Measurements from ENCODE around the gene RELL2.

RELL2 gene

DNA sequence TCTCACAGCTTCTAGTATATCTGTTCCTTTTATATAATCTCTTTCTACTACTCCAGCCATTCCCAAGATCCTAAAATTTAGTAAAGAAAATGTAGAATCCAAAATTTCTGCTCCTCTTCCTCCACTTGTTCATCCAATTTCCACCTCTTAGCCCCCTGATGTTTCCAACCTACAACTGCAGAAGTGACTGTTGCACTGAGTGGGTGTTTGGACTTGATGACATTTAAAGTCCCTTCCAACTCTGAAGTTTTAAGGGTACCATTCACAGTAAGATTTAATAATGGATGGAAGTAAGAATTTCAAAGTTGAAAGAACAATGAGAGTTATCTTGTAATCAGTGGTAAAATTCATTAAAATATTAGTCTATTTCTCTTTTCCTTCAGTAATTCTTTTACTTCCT is 23.5 kb upstream of the RELL2 start:
- Histone ChIP-seq H3K4me3 (ENCODE audit: insufficient read length, low read depth) (no peak overlapping the region), H3K9me3 (ENCODE audit: insufficient read depth, low read length) (no peaks in the 10 kb centered on the region), H3K9ac (ENCODE audit: insufficient read length, low read depth) (no peak overlapping the region), H3K36me3 (ENCODE audit: insufficient read depth, insufficient read length, low read length) (peaks cover 13% of the 10 kb centered on the region), H3K4me1 (ENCODE audit: insufficient read depth, insufficient read length) (no peaks in the 10 kb centered on the region), H3K27me3 (ENCODE audit: insufficient read depth, insufficient read length) (no peaks in the 10 kb centered on the region)
- no peak for DNase-seq (ENCODE audit: low read depth, low spot score)
- TF ChIP-seq ZNF274 (IDR thresholded peaks at IDR 0.05; ENCODE audit: low read depth, low read length), result no peak
- no peak for TF ChIP-seq YY1 (IDR thresholded peaks at IDR 0.05; ENCODE audit: insufficient read depth, insufficient read length)
- TF ChIP-seq SUZ12 (IDR thresholded peaks at IDR 0.05; ENCODE audit: extremely low read depth, insufficient read depth, insufficient read length), result no peak

GRCh38 chr5:141615991-141616720 is 20.6 kb upstream of the RELL2 start:
- Histone ChIP-seq H3K9me3 (ENCODE audit: insufficient read depth, low read length) (no peaks in the 10 kb centered on the region), H3K4me1 (ENCODE audit: insufficient read depth, insufficient read length) (no peaks in the 10 kb centered on the region), H3K36me3 (ENCODE audit: insufficient read depth, insufficient read length, low read length) (peaks cover 25% of the 10 kb centered on the region), H3K27me3 (ENCODE audit: insufficient read depth, insufficient read length) (no peaks in the 10 kb centered on the region), H3K4me3 (ENCODE audit: insufficient read length, low read depth) (no peak overlapping the region), H3K9ac (ENCODE audit: insufficient read length, low read depth) (no peak overlapping the region)
- TF ChIP-seq SUZ12 (IDR thresholded peaks at IDR 0.05; ENCODE audit: extremely low read depth, insufficient read depth, insufficient read length), result no peak
- TF ChIP-seq YY1 (IDR thresholded peaks at IDR 0.05; ENCODE audit: insufficient read depth, insufficient read length), result no peak
- no peak for TF ChIP-seq ZNF274 (IDR thresholded peaks at IDR 0.05; ENCODE audit: low read depth, low read length)
- DNase-seq (ENCODE audit: low read depth, low spot score), result no peak

- Histone ChIP-seq H3K9ac (ENCODE audit: insufficient read length, low read depth) (no peak overlapping the region), H3K4me3 (ENCODE audit: insufficient read length, low read depth) (peak overlapping the region; percentile 62), H3K36me3 (ENCODE audit: insufficient read depth, insufficient read length, low read length) (peaks cover 33% of the 10 kb centered on the region)
Observed at GRCh38 chr5:141617128-141617527, 19.7 kb upstream of the RELL2 start.

GRCh38 chr5:141617682-141618029 is 19.1 kb upstream of the RELL2 start:
- Histone ChIP-seq H3K9ac (ENCODE audit: insufficient read length, low read depth) (peak overlapping the region; percentile 82), H3K4me3 (ENCODE audit: insufficient read length, low read depth) (peak overlapping the region; percentile 62), H3K36me3 (ENCODE audit: insufficient read depth, insufficient read length, low read length) (peaks cover 36% of the 10 kb centered on the region), H3K27me3 (ENCODE audit: insufficient read depth, insufficient read length) (no peaks in the 10 kb centered on the region), H3K9me3 (ENCODE audit: insufficient read depth, low read length) (no peaks in the 10 kb centered on the region), H3K4me1 (ENCODE audit: insufficient read depth, insufficient read length) (no peaks in the 10 kb centered on the region)
- no peak for DNase-seq (ENCODE audit: low read depth, low spot score)
- TF ChIP-seq YY1 (IDR thresholded peaks at IDR 0.05; ENCODE audit: insufficient read depth, insufficient read length) (no peak), ZNF274 (IDR thresholded peaks at IDR 0.05; ENCODE audit: low read depth, low read length) (no peak), SUZ12 (IDR thresholded peaks at IDR 0.05; ENCODE audit: extremely low read depth, insufficient read depth, insufficient read length) (no peak)

More at GRCh38 chr5:141617128-141617527, 19.7 kb upstream of the RELL2 start:
- TF ChIP-seq ZNF274 (IDR thresholded peaks at IDR 0.05; ENCODE audit: low read depth, low read length), result no peak
- TF ChIP-seq YY1 (IDR thresholded peaks at IDR 0.05; ENCODE audit: insufficient read depth, insufficient read length), result no peak
- no peak for TF ChIP-seq SUZ12 (IDR thresholded peaks at IDR 0.05; ENCODE audit: extremely low read depth, insufficient read depth, insufficient read length)
- H3K9me3 ChIP-seq (ENCODE audit: insufficient read depth, low read length), result no peaks in the 10 kb centered on the region
- DNase-seq (ENCODE audit: low read depth, low spot score), result no peak
- no peaks in the 10 kb centered on the region for H3K27me3 ChIP-seq (ENCODE audit: insufficient read depth, insufficient read length)
- H3K4me1 ChIP-seq (ENCODE audit: insufficient read depth, insufficient read length), result no peaks in the 10 kb centered on the region

DNA sequence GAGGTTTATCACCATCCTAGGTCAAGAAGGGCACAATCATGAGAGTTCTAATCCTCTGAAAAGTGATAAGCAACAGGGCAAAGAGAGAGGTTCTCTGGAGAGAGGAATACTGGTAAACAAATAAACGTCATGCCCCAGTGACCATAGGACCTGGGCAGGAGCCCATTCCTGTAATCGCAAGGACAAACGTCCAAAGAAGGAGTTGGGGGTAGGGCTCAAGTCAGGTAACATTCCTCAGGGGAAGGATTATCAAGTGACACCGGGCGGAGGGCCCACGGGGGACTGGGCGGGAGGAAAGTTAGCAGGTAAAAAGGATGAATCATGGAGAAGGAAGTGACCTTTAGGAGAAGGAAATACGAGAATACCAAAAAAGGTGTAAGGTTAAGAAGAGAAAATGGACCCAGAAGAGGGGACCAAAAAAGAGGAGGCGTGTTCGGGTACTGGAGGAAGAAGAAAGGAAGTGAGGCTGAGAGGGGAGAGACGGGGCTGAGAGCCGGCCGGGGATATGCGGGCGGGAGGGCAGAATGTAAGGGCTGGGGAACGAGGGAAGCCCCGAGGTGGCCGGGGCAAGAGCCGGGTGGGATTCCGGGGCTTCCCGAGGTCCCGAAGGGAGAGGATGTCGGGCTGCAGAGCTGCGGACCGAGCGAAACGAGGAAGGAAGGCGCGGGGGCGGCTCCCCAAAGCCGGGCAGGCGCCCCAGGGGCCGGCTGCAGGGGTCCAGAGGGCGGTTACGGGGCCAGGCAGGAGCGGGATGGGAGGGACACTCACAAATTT is 18.6 kb upstream of the RELL2 start:
- H3K9me3 ChIP-seq (ENCODE audit: insufficient read depth, low read length), result no peaks in the 10 kb centered on the region
- no peaks in the 10 kb centered on the region for H3K4me1 ChIP-seq (ENCODE audit: insufficient read depth, insufficient read length)
- H3K9ac ChIP-seq (ENCODE audit: insufficient read length, low read depth), result peak overlapping the region; percentile 82
- H3K27me3 ChIP-seq (ENCODE audit: insufficient read depth, insufficient read length), result no peaks in the 10 kb centered on the region
- H3K36me3 ChIP-seq (ENCODE audit: insufficient read depth, insufficient read length, low read length), result peaks cover 39% of the 10 kb centered on the region
- no peak for DNase-seq (ENCODE audit: low read depth, low spot score)
- H3K4me3 ChIP-seq (ENCODE audit: insufficient read length, low read depth), result peak overlapping the region; percentile 62
- TF ChIP-seq YY1 (IDR thresholded peaks at IDR 0.05; ENCODE audit: insufficient read depth, insufficient read length), result no peak
- TF ChIP-seq ZNF274 (IDR thresholded peaks at IDR 0.05; ENCODE audit: low read depth, low read length), result no peak
- no peak for TF ChIP-seq SUZ12 (IDR thresholded peaks at IDR 0.05; ENCODE audit: extremely low read depth, insufficient read depth, insufficient read length)

DNA sequence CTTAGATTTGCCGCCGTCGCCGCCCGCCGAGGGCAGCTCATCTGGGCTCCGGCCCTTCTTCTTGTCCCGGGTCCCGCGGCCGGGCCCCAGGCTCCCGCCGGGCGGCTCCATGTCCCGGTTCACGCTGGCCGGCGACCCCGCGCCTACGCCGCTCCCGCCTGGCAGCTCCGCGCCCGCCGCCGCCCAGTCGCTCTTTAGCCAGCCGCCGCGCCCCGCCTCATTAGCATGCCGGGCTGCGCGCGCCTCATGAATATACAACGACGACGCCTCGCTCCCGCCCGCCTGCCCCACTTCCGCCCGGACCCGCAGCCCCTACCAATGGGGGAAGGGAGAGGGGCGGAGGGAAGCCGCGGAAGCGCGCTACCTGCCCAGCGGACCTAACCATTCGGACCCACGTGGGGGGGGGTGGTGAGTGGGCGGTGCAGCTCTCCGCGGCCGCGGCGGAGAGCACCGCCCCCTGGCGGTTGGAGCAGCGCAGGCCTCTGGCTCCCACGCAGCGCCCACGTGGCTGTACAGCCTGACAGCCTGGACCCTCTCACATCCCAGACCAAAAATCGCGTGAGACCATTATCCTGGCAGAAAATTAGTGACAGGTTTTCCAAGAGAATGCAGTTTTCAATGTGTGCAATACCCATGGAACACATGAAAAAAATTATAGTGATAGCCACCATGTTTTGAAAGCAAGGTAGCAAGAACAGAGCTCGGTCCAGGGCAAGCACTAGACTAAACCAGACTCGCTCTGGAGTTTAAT is 17.8 kb upstream of the RELL2 start, which contains the start of gene DIAPH1:
Gene DIAPH1, minus strand, starts transcription at position 197 of the 751 bp plus-strand sequence. Its CDS starts 86 bp downstream, at position 111.
- Histone ChIP-seq H3K27me3 (ENCODE audit: insufficient read depth, insufficient read length) (no peaks in the 10 kb centered on the region), H3K4me3 (ENCODE audit: insufficient read length, low read depth) (peak within 1 kb of the TSS; percentile 62), H3K36me3 (ENCODE audit: insufficient read depth, insufficient read length, low read length) (peaks cover 39% of the 10 kb centered on the region)

More for the DNA sequence above, 17.8 kb upstream of the RELL2 start, which contains the start of gene DIAPH1:
- TF ChIP-seq YY1 (IDR thresholded peaks at IDR 0.05; ENCODE audit: insufficient read depth, insufficient read length), result no peak
- no peak for TF ChIP-seq ZNF274 (IDR thresholded peaks at IDR 0.05; ENCODE audit: low read depth, low read length)
- TF ChIP-seq SUZ12 (IDR thresholded peaks at IDR 0.05; ENCODE audit: extremely low read depth, insufficient read depth, insufficient read length), result no peak
- Histone ChIP-seq H3K9ac (ENCODE audit: insufficient read length, low read depth) (peak within 1 kb of the TSS; percentile 82), H3K4me1 (ENCODE audit: insufficient read depth, insufficient read length) (no peaks in the 10 kb centered on the region), H3K9me3 (ENCODE audit: insufficient read depth, low read length) (no peaks in the 10 kb centered on the region)
- peak; percentile 93 for DNase-seq (ENCODE audit: low read depth, low spot score)

Data from NT2/D1 (cell line).